ENCODE results near the gene RASA3. TPM values are rescaled to one million over a fixed set of nuclear protein-coding genes. Genes with fewer than 3 reads are reported as not detected.

Gene RASA3
- polyA plus RNA-seq, 3 donors = 9.0 to 32.6 (median 16.6) TPM

DNA sequence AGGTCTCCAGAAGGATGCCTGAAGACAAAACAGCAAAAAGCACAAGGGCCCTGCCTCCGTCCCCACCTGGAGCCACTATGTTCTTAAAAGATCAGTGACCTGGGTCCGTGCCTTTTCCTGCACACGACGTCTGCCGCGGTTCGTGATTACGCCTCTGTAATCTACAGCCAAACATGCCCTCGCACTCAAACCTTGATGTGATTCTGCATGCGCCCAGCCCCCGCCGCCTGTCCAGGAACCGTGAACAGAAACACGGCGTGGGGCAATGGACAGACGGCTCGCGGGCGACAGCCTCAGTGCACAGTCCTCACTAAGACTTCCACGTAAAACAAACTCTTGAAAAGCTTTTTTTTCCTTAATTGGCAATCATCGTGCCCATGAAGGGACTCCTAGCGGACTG, 174.1 kb downstream of the RASA3 start:
- Histone ChIP-seq H2AFZ (ENCODE audit: insufficient read depth, low read depth, low read length, poor library complexity, severe bottlenecking) (no peak overlapping the region), H3K79me2 (ENCODE audit: insufficient read depth, low read length) (no peaks in the 10 kb centered on the region), H3K4me1 (ENCODE audit: control insufficient read depth in 1 of 2, insufficient read depth in 2 of 2, low read length in 2 of 2) (no peaks in the 10 kb centered on the region), H3K4me2 (replicated peaks; ENCODE audit: extremely low read depth, low read length, poor library complexity, severe bottlenecking) (no peak overlapping the region), H3K9ac (ENCODE audit: insufficient read depth, low read length, poor library complexity, severe bottlenecking) (no peak overlapping the region), H3K27ac (ENCODE audit: low read depth in 1 of 2, low read length in 2 of 2) (no peak overlapping the region), H3K36me3 (replicated peaks in 1 of 2; ENCODE audit: control insufficient read depth in 1 of 2, insufficient read depth in 2 of 2, low read length in 2 of 2) (no peaks in the 10 kb centered on the region), H3K27me3 (ENCODE audit: control insufficient read depth in 2 of 2, insufficient read depth in 2 of 2, low read length in 2 of 2) (no peaks in the 10 kb centered on the region), H3K9me3 (replicated peaks in 1 of 2; ENCODE audit: control insufficient read depth in 1 of 2, insufficient read depth in 1 of 2, low read length in 2 of 2) (peaks cover 29 to 61% of the 10 kb centered on the region in 2 donors), H3K4me3 (replicated peaks in 1 of 3; ENCODE audit: low read depth in 2 of 3, low read length in 3 of 3) (no peak overlapping the region), H4K20me1 (ENCODE audit: insufficient read depth, low read length) (no peaks in the 10 kb centered on the region)
- no peaks in the 10 kb centered on the region for H3K4me1 Mint-ChIP-seq
- H3K27ac Mint-ChIP-seq = no peak overlapping the region
- H3K36me3 Mint-ChIP-seq = peaks cover 3 to 10% of the 10 kb centered on the region in 2 donors
- intact Hi-C loops (cut with micrococcal nuclease) = loop anchor here in 1 of 2 donors (10.0 kb wide), 1 partner anchor 156 kb away; no protein-coding TSS in a partner anchor
- H3K9me3 Mint-ChIP-seq = peaks cover 35 to 66% (median 55%) of the 10 kb centered on the region in 7 donors
- WGBS (ENCODE audit: insufficient coverage) = 96% methylated on average over 22 of the region's 22 CpGs
- peaks cover 1 to 4% (median 3%) of the 10 kb centered on the region in 3 donors for H3K27me3 Mint-ChIP-seq (ENCODE audit: low read depth in 3 of 3)
- no peak overlapping the region for H3K4me3 Mint-ChIP-seq
- TF ChIP-seq, protein P1, sequence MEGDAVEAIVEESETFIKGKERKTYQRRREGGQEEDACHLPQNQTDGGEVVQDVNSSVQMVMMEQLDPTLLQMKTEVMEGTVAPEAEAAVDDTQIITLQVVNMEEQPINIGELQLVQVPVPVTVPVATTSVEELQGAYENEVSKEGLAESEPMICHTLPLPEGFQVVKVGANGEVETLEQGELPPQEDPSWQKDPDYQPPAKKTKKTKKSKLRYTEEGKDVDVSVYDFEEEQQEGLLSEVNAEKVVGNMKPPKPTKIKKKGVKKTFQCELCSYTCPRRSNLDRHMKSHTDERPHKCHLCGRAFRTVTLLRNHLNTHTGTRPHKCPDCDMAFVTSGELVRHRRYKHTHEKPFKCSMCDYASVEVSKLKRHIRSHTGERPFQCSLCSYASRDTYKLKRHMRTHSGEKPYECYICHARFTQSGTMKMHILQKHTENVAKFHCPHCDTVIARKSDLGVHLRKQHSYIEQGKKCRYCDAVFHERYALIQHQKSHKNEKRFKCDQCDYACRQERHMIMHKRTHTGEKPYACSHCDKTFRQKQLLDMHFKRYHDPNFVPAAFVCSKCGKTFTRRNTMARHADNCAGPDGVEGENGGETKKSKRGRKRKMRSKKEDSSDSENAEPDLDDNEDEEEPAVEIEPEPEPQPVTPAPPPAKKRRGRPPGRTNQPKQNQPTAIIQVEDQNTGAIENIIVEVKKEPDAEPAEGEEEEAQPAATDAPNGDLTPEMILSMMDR (IDR thresholded peaks at IDR 0.05) = no peak
- DNase-seq = no peak

DNA sequence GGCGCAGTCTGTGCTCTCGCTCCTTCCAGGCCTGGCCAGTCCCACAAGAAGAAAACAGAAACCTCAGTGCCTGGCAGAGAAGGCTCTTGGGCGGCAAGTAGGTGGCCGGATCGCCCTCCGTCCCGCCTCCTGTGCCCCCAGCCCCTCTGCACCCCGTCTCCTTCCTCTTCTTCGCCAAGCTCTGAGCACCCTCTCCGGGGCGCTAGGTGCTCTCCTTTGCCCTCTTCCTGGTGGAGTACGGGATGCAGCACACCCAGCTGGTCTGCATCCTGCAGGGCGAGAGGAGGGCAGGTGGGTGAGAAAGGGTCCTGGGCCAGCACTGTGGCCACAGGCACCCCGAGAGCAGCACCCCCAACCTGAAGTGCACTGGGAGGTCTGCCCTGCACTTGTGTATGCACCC, 175.9 kb downstream of the RASA3 start:
- TF ChIP-seq, protein P1 (IDR thresholded peaks at IDR 0.05) = no peak
- Mint-ChIP-seq H3K4me3 (no peak overlapping the region), H3K27me3 (ENCODE audit: low read depth in 3 of 3) (peaks cover 4 to 5% (median 4%) of the 10 kb centered on the region in 3 donors), H3K27ac (peak overlapping the region in 1 of 7 donors; percentile 66), H3K4me1 (peaks cover under 1% of the 10 kb centered on the region), H3K9me3 (peaks cover 35 to 56% (median 52%) of the 10 kb centered on the region in 7 donors), H3K36me3 (peaks cover 3 to 10% of the 10 kb centered on the region in 2 donors)
- Histone ChIP-seq H3K27me3 (ENCODE audit: control insufficient read depth in 2 of 2, insufficient read depth in 2 of 2, low read length in 2 of 2) (peaks cover 0 to 1% of the 10 kb centered on the region in 2 donors), H3K79me2 (ENCODE audit: insufficient read depth, low read length) (no peaks in the 10 kb centered on the region), H3K27ac (ENCODE audit: low read depth in 1 of 2, low read length in 2 of 2) (no peak overlapping the region), H3K4me1 (ENCODE audit: control insufficient read depth in 1 of 2, insufficient read depth in 2 of 2, low read length in 2 of 2) (peaks cover 1 to 2% of the 10 kb centered on the region in 2 donors), H3K4me2 (replicated peaks; ENCODE audit: extremely low read depth, low read length, poor library complexity, severe bottlenecking) (no peak overlapping the region), H2AFZ (ENCODE audit: insufficient read depth, low read depth, low read length, poor library complexity, severe bottlenecking) (no peak overlapping the region), H3K9me3 (replicated peaks in 1 of 2; ENCODE audit: control insufficient read depth in 1 of 2, insufficient read depth in 1 of 2, low read length in 2 of 2) (peaks cover 29 to 58% of the 10 kb centered on the region in 2 donors), H3K4me3 (replicated peaks in 1 of 3; ENCODE audit: low read depth in 2 of 3, low read length in 3 of 3) (no peak overlapping the region), H4K20me1 (ENCODE audit: insufficient read depth, low read length) (no peaks in the 10 kb centered on the region), H3K36me3 (replicated peaks in 1 of 2; ENCODE audit: control insufficient read depth in 1 of 2, insufficient read depth in 2 of 2, low read length in 2 of 2) (no peaks in the 10 kb centered on the region), H3K9ac (ENCODE audit: insufficient read depth, low read length, poor library complexity, severe bottlenecking) (no peak overlapping the region)
- DNase-seq = no peak
- intact Hi-C loops (cut with micrococcal nuclease) = loop anchor here in 1 of 2 donors (10.0 kb wide), 1 partner anchor 158 kb away; no protein-coding TSS in a partner anchor
- 92% methylated on average over 11 of the region's 14 CpGs for WGBS (ENCODE audit: insufficient coverage)
